Measurements from ENCODE around the gene RERE.
"Not testable (repeated sequence)": the region's sequence is repeated elsewhere in the genome, so short reads cannot be mapped to it uniquely, and the experiment has no call there.

DNA sequence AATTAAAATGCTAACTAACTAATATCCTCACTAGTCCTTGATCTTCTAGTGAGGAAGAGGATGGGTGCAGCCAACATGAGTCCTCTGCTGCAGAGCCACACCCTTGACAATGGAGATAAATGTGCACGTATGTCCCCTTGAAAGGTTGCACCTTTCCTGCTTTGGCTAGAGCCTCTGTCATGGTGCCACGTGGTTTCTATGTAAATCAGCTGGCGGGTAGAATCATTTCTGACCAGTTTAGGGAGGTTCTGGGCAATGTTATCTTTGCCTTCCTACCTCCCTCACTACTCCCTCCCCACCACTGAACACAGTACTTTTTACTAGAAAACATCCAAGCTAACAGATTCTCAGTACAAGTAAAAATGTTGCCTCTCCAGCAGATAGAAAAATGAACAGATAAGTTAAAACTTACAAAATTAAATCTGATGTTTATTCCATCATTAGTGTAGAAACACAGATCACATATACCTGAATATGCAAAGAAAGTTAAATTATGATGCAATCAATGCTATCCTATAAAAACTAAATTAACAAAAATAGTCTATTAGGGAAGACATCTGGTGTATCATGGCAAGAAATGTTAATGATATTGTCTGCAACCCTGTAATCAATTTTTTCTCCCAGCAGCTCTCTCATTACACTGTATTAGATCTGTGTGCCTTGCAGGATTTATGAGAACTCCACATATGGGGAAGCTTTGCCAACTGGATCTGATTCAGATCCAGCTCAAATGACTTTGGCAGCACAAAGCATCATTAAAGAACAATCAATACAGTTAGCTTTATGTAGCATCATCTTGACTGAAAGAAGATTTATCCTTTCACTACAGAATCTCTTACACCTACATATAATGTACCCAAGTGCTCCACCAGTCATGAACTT, 205.6 kb downstream of the RERE start:
- not testable (repeated sequence) for TF ChIP-seq FOSL2 (IDR thresholded peaks at IDR 0.05; ENCODE audit: borderline replicate concordance, low read depth); POLR2AphosphoS5 (IDR thresholded peaks at IDR 0.05; ENCODE audit: low read depth, low read length); EP300 (IDR thresholded peaks at IDR 0.05; ENCODE audit: borderline replicate concordance in 1 of 2, low read depth in 1 of 2, low read length in 1 of 2); RFX5 (IDR thresholded peaks at IDR 0.05; ENCODE audit: low read length)
- TF ChIP-seq, protein P1, sequence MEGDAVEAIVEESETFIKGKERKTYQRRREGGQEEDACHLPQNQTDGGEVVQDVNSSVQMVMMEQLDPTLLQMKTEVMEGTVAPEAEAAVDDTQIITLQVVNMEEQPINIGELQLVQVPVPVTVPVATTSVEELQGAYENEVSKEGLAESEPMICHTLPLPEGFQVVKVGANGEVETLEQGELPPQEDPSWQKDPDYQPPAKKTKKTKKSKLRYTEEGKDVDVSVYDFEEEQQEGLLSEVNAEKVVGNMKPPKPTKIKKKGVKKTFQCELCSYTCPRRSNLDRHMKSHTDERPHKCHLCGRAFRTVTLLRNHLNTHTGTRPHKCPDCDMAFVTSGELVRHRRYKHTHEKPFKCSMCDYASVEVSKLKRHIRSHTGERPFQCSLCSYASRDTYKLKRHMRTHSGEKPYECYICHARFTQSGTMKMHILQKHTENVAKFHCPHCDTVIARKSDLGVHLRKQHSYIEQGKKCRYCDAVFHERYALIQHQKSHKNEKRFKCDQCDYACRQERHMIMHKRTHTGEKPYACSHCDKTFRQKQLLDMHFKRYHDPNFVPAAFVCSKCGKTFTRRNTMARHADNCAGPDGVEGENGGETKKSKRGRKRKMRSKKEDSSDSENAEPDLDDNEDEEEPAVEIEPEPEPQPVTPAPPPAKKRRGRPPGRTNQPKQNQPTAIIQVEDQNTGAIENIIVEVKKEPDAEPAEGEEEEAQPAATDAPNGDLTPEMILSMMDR (IDR thresholded peaks at IDR 0.05), result not testable (repeated sequence)
- TF ChIP-seq, protein P2, sequence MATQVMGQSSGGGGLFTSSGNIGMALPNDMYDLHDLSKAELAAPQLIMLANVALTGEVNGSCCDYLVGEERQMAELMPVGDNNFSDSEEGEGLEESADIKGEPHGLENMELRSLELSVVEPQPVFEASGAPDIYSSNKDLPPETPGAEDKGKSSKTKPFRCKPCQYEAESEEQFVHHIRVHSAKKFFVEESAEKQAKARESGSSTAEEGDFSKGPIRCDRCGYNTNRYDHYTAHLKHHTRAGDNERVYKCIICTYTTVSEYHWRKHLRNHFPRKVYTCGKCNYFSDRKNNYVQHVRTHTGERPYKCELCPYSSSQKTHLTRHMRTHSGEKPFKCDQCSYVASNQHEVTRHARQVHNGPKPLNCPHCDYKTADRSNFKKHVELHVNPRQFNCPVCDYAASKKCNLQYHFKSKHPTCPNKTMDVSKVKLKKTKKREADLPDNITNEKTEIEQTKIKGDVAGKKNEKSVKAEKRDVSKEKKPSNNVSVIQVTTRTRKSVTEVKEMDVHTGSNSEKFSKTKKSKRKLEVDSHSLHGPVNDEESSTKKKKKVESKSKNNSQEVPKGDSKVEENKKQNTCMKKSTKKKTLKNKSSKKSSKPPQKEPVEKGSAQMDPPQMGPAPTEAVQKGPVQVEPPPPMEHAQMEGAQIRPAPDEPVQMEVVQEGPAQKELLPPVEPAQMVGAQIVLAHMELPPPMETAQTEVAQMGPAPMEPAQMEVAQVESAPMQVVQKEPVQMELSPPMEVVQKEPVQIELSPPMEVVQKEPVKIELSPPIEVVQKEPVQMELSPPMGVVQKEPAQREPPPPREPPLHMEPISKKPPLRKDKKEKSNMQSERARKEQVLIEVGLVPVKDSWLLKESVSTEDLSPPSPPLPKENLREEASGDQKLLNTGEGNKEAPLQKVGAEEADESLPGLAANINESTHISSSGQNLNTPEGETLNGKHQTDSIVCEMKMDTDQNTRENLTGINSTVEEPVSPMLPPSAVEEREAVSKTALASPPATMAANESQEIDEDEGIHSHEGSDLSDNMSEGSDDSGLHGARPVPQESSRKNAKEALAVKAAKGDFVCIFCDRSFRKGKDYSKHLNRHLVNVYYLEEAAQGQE (IDR thresholded peaks at IDR 0.05; ENCODE audit: low read depth, low read length), result not testable (repeated sequence)

All from SK-N-SH (cell line).